Measurements from ENCODE around the gene ADPRM. TPM values are rescaled to one million over a fixed set of nuclear protein-coding genes. Genes with fewer than 3 reads are reported as not detected.

ADPRM gene
- polyA plus RNA-seq, 1 of the 3 experiments (the other 2 are of a cell fraction) = 7.6 TPM

DNA sequence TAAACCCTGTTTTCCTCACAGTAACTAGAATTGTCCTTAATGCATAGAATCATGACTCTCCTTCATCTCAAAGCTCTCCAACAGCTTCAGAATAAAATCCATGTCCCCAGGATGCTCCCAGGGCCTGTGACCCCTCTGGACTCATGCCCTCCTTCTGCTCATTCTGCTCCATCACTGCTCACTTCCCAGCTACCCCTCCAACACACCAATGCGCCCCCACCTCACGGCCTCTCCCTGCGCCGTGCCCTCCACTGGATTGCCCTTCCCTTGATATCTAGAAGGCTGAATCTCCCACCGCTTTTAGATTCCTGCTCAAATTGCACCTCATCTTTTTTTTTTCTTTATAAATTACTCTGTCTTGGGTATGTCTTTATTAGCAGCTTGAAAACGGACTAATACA is 45.0 kb downstream of the ADPRM start:
- Histone ChIP-seq H3K9me3 (no peaks in the 10 kb centered on the region), H4K20me1 (ENCODE audit: insufficient read depth) (no peaks in the 10 kb centered on the region), H3K9ac (no peak overlapping the region), H3K4me3 (ENCODE audit: low read depth in 2 of 2, low read length in 1 of 2) (no peak overlapping the region), H3K79me2 (ENCODE audit: insufficient read depth) (no peaks in the 10 kb centered on the region), H3K27ac (ENCODE audit: low read depth in 2 of 2, low read length in 1 of 2) (no peak overlapping the region), H3K36me3 (replicated peaks in 1 of 2; ENCODE audit: control insufficient read depth in 1 of 2, insufficient read depth in 2 of 2, low read length in 1 of 2) (no peaks in the 10 kb centered on the region), H2AFZ (ENCODE audit: low read depth) (no peak overlapping the region), H3K9me2 (no peaks in the 10 kb centered on the region), H3F3A (replicated peaks; ENCODE audit: insufficient read depth) (no peaks in the 10 kb centered on the region), H3K4me2 (no peak overlapping the region), H3K4me1 (ENCODE audit: control insufficient read depth in 1 of 2, insufficient read depth in 2 of 2, low read depth in 1 of 2, low read length in 1 of 2) (peaks cover 0 to 22% of the 10 kb centered on the region in 2 experiments; a peak in 1 of 4 replicates), H3K27me3 (ENCODE audit: insufficient read depth) (no peaks in the 10 kb centered on the region; the same call in 1 of the 2 replicates)
- POLR2A ChIA-PET = no interaction called here
- CTCF ChIA-PET = interaction anchor here (8.5 kb wide), 1 partner anchor 103 kb away, joined by 165 read pairs; no protein-coding TSS in a partner anchor
- WGBS (ENCODE audit: low lambda C conversion rate) = 72% methylated on average over 6 of the region's 6 CpGs
- TF ChIP-seq FOXJ3 (CRISPR knock-in tag; IDR thresholded peaks at IDR 0.05) (no peak), SMC3 (IDR thresholded peaks at IDR 0.05; ENCODE audit: low read depth, low read length) (no peak), NFIC (IDR thresholded peaks at IDR 0.05; ENCODE audit: borderline replicate concordance) (no peak), JUND (IDR thresholded peaks at IDR 0.05) (no peak), TEAD4 (IDR thresholded peaks at IDR 0.05; ENCODE audit: borderline replicate concordance, insufficient read depth) (no peak), TAF1 (IDR thresholded peaks at IDR 0.05; ENCODE audit: borderline replicate concordance, low read depth, low read length) (no peak), YY1 (IDR thresholded peaks at IDR 0.05; ENCODE audit: low read depth) (no peak), NRF1 (IDR thresholded peaks at IDR 0.05; ENCODE audit: low read depth, low read length) (no peak), ELF1 (IDR thresholded peaks at IDR 0.05) (no peak), RCOR1 (IDR thresholded peaks at IDR 0.05; ENCODE audit: low read length) (no peak), EP300 (IDR thresholded peaks at IDR 0.05; ENCODE audit: borderline replicate concordance in 1 of 2, low read depth in 1 of 2, low read length in 1 of 2) (no peak)
- TF ChIP-seq, protein P1, sequence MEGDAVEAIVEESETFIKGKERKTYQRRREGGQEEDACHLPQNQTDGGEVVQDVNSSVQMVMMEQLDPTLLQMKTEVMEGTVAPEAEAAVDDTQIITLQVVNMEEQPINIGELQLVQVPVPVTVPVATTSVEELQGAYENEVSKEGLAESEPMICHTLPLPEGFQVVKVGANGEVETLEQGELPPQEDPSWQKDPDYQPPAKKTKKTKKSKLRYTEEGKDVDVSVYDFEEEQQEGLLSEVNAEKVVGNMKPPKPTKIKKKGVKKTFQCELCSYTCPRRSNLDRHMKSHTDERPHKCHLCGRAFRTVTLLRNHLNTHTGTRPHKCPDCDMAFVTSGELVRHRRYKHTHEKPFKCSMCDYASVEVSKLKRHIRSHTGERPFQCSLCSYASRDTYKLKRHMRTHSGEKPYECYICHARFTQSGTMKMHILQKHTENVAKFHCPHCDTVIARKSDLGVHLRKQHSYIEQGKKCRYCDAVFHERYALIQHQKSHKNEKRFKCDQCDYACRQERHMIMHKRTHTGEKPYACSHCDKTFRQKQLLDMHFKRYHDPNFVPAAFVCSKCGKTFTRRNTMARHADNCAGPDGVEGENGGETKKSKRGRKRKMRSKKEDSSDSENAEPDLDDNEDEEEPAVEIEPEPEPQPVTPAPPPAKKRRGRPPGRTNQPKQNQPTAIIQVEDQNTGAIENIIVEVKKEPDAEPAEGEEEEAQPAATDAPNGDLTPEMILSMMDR (IDR thresholded peaks at IDR 0.05) = no peak
- TF ChIP-seq, protein P2, sequence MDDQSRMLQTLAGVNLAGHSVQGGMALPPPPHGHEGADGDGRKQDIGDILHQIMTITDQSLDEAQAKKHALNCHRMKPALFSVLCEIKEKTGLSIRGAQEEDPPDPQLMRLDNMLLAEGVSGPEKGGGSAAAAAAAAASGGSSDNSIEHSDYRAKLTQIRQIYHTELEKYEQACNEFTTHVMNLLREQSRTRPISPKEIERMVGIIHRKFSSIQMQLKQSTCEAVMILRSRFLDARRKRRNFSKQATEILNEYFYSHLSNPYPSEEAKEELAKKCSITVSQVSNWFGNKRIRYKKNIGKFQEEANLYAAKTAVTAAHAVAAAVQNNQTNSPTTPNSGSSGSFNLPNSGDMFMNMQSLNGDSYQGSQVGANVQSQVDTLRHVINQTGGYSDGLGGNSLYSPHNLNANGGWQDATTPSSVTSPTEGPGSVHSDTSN (IDR thresholded peaks at IDR 0.05) = no peak
- no peak for DNase-seq

DNA sequence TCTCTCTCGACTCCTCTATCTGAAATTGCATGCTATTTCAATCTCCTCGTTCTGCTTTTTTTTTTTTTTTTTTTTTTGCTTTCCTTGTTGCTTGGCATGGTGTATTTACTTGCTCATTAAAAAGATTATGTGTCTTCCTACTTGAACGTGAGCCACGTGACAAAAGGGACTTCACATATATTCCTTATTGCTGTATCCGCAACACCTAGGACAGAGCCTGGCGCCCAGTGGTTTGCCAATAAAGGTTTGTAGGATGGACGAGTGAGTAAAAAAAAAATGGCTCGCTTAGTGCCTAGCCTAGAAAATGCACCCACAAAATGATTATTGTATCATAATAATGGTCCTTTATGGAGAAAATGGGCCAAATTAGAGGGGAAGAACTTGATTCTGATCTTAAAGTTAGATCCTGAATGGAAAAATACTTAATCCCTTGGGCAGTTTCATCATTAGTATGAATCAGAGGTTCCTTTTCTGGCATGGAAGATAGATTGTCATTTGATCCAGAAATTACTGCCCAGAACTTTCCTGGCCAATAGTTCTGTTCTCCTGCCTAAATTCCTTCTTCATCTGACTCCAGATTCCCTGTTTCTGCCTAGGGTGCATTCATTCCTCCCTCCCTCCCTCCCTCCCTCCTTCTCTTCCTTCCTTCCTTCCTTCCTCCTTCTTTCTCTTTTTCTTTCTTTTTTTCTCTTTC is 46.1 kb downstream of the ADPRM start:
- POLR2A ChIA-PET = no interaction called here
- Histone ChIP-seq H3K27me3 (ENCODE audit: insufficient read depth) (no peaks in the 10 kb centered on the region; the same call in 1 of the 2 replicates), H3K4me3 (ENCODE audit: low read depth in 2 of 2, low read length in 1 of 2) (no peak overlapping the region), H3K4me2 (no peak overlapping the region), H3F3A (replicated peaks; ENCODE audit: insufficient read depth) (no peaks in the 10 kb centered on the region), H3K79me2 (ENCODE audit: insufficient read depth) (no peaks in the 10 kb centered on the region), H3K9ac (no peak overlapping the region), H3K9me2 (no peaks in the 10 kb centered on the region), H2AFZ (ENCODE audit: low read depth) (no peak overlapping the region), H3K27ac (ENCODE audit: low read depth in 2 of 2, low read length in 1 of 2) (no peak overlapping the region), H3K36me3 (replicated peaks in 1 of 2; ENCODE audit: control insufficient read depth in 1 of 2, insufficient read depth in 2 of 2, low read length in 1 of 2) (no peaks in the 10 kb centered on the region), H3K9me3 (no peaks in the 10 kb centered on the region), H3K4me1 (ENCODE audit: control insufficient read depth in 1 of 2, insufficient read depth in 2 of 2, low read depth in 1 of 2, low read length in 1 of 2) (peaks cover 0 to 30% of the 10 kb centered on the region in 2 experiments; a peak in 2 of 4 replicates), H4K20me1 (ENCODE audit: insufficient read depth) (no peaks in the 10 kb centered on the region)
- CTCF ChIA-PET = interaction anchor here (8.5 kb wide), 1 partner anchor 102 kb away, joined by 165 read pairs; no protein-coding TSS in a partner anchor
- 60% methylated on average over 8 of the region's 8 CpGs for WGBS (ENCODE audit: low lambda C conversion rate)
- DNase-seq = no peak
- TF ChIP-seq GABPA (IDR thresholded peaks at IDR 0.05; ENCODE audit: low read depth) (no peak), CHD2 (IDR thresholded peaks at IDR 0.05; ENCODE audit: low read length, partially characterized antibody) (no peak), MXI1 (IDR thresholded peaks at IDR 0.05; ENCODE audit: low read depth, low read length) (no peak), NRF1 (IDR thresholded peaks at IDR 0.05; ENCODE audit: low read depth, low read length) (no peak)
